Endothelial cell of umbilical vein (primary cell): ENCODE data around the gene TOX2. TPM values are rescaled to one million over a fixed set of nuclear protein-coding genes. Genes with fewer than 3 reads are reported as not detected.

ENCODE experiments used
- BruUV-seq: library from RNA; stranded (reverse); fragments of 400-500 nt; replicated peaks from 2 replicates; lab custom pipeline; 2021; lab: Mats Ljungman, UMichigan
- CTCF ChIA-PET: fragments of 300-600, 350-600 bp; sonication (Branson Sonifier 250); formaldehyde crosslinking; loops from one replicate; lab custom pipeline; 2021; ENCODE audit warnings: antibody characterized with exemption, inconsistent platforms; lab: Charles Lee
- POLR2A ChIA-PET: fragments of 300-600, 350-600 bp; sonication (Branson Sonifier 250); formaldehyde crosslinking; loops from one replicate; lab custom pipeline; 2021; ENCODE audit warnings: antibody characterized with exemption, inconsistent platforms; lab: Charles Lee
- DNase-seq: peaks from one replicate; pipeline ENCODE4 v3.0.0-alpha.2; 2011; ENCODE audit warnings: low read depth, low spot score
- FAIRE-seq: peaks from 2 replicates; lab custom pipeline; 2011; peaks lifted over from hg19 to GRCh38; lab: Jason Lieb, UNC
- H2AFZ ChIP-seq: 2 replicates; pipeline ENCODE4 v1.6.0; 2012; ENCODE audit warnings: low read depth, low read length, control low read depth, inconsistent platforms
- H3K27ac ChIP-seq: 2 replicates; pipeline ENCODE4 v1.5.1; 2011; ENCODE audit warnings: low read depth, mild to moderate bottlenecking, control low read depth, low read length, moderate library complexity; ENCODE audit not compliant: insufficient read depth
- H3K27me3 ChIP-seq, 2 experiments: 2 replicates each; pipeline versions ENCODE4 v1.6.0 to v1.6.1; 2011; ENCODE audit warnings: low read length in 2 of 2, mixed read lengths in 1 of 2; ENCODE audit not compliant: control insufficient read depth in 2 of 2, insufficient read depth in 2 of 2
- H3K36me3 ChIP-seq, 2 experiments: 2 replicates in 1 of 2; 3 replicates in 1 of 2; pipeline ENCODE4 v1.5.1; 2011; ENCODE audit warnings: low read length in 2 of 2, mild to moderate bottlenecking in 1 of 2, moderate library complexity in 1 of 2; ENCODE audit not compliant: control insufficient read depth in 2 of 2, insufficient read depth in 2 of 2; ENCODE audit errors: extremely low read depth in 1 of 2
- H3K4me1 ChIP-seq: 3 replicates; pipeline ENCODE4 v1.5.1; 2011; ENCODE audit warnings: mild to moderate bottlenecking, low read length; ENCODE audit not compliant: control insufficient read depth, insufficient read depth; ENCODE audit errors: extremely low read depth
- H3K4me2 ChIP-seq: 2 replicates; pipeline ENCODE4 v1.6.1; 2011; ENCODE audit warnings: low read length, control low read depth, mixed read lengths; ENCODE audit not compliant: insufficient read depth
- H3K4me3 ChIP-seq, 3 experiments: fragments of 200-600 bp in 1 of 3; sonication (generic), shearing (Covaris generic) in 1 of 3; replicated peaks in 1 of 3; 2 replicates each; pipeline ENCODE4 v1.5.1; 2011 to 2016; ENCODE audit warnings: control low read depth in 3 of 3, low read length in 3 of 3, mild to moderate bottlenecking in 2 of 3, inconsistent platforms in 1 of 3, low read depth in 1 of 3, moderate library complexity in 1 of 3; ENCODE audit not compliant: insufficient read depth in 1 of 3
- H3K79me2 ChIP-seq: 2 replicates; pipeline ENCODE4 v1.6.0; 2012; ENCODE audit warnings: low read length, inconsistent platforms; ENCODE audit not compliant: control insufficient read depth, insufficient read depth
- H3K9ac ChIP-seq: replicated peaks from 2 replicates; pipeline ENCODE3; 2011; ENCODE audit warnings: low read length, control low read depth; ENCODE audit not compliant: insufficient read depth; ENCODE audit errors: extremely low read depth
- H3K9me1 ChIP-seq: replicated peaks from 3 replicates; pipeline ENCODE4 v1.6.0; 2011; ENCODE audit warnings: mild to moderate bottlenecking, low read length; ENCODE audit not compliant: control insufficient read depth, insufficient read depth; ENCODE audit errors: extremely low read depth
- H3K9me3 ChIP-seq: replicated peaks from 2 replicates; pipeline ENCODE4 v1.5.1; 2012; ENCODE audit warnings: low read length, inconsistent platforms; ENCODE audit not compliant: control insufficient read depth, insufficient read depth
- H4K20me1 ChIP-seq: replicated peaks from 2 replicates; pipeline ENCODE3; 2011; ENCODE audit warnings: mild to moderate bottlenecking, low read length; ENCODE audit not compliant: control insufficient read depth, insufficient read depth; ENCODE audit errors: extremely low read depth
- CTCF ChIP-seq, 2 donors: IDR thresholded peaks; 1 replicate in 1 of 2; 2 replicates in 1 of 2; pipeline ENCODE4 v1.5.1; 2011; ENCODE audit warnings: low read length in 2 of 2, mild to moderate bottlenecking in 2 of 2, moderate library complexity in 2 of 2, control low read depth in 1 of 2, inconsistent platforms in 1 of 2, low read depth in 1 of 2; ENCODE audit not compliant: insufficient read depth in 1 of 2; ENCODE audit errors: extremely low read depth in 1 of 2
- FOS ChIP-seq: IDR thresholded peaks from 2 replicates; pipeline ENCODE4 v1.6.1; 2011; ENCODE audit warnings: mild to moderate bottlenecking, low read length, moderate library complexity, borderline replicate concordance; ENCODE audit not compliant: insufficient read depth
- GATA2 ChIP-seq: IDR thresholded peaks from 2 replicates; pipeline ENCODE4 v1.7.0; 2011; ENCODE audit warnings: low read depth, mild to moderate bottlenecking, moderate library complexity, mixed read lengths, low read length; ENCODE audit not compliant: insufficient read length, insufficient read depth
- JUN ChIP-seq: IDR thresholded peaks from 2 replicates; pipeline ENCODE4 v1.6.1; 2011; ENCODE audit warnings: borderline replicate concordance, low read depth; ENCODE audit not compliant: insufficient read length, insufficient read depth
- MAX ChIP-seq: IDR thresholded peaks from 2 replicates; pipeline ENCODE4 v1.6.1; 2011; ENCODE audit not compliant: insufficient read depth, insufficient read length
- MYC ChIP-seq: IDR thresholded peaks from one replicate; pipeline ENCODE4 v1.6.1; 2011; ENCODE audit warnings: mild to moderate bottlenecking, low read depth, low read length
- POLR2A ChIP-seq: IDR thresholded peaks from 2 replicates; pipeline ENCODE4 v1.6.1; 2012; ENCODE audit warnings: low read depth, mild to moderate bottlenecking, control low read depth, low read length
- dilution Hi-C: fragments of 300-500 bp; cut with MboI; formaldehyde crosslinking; loops from one replicate; pipeline ENCODE4 v1.15.0; 2019; ENCODE audit warnings: low sequenced_read_pairs; ENCODE audit not compliant: extremely low pct_ligation_motif_present
- intact Hi-C: fragments of 100-400 bp; cut with micrococcal nuclease; formaldehyde crosslinking; loops from one replicate; pipeline ENCODE4 v1.10.0; 2022
- polyA plus RNA-seq, 4 experiments: library from polyadenylated mRNA; depleted of rRNA in 3 of 4; stranded (reverse) in 3 of 4; unstranded in 1 of 4; fragments of >200 nt; gene quantifications; 2 replicates each; pipeline versions ENCODE4 v1.2.1 to v1.2.3, GENCODE V29; 2011 to 2012; ENCODE audit warnings: missing spikeins in 1 of 4
- total RNA-seq: library from RNA; stranded (reverse); gene quantifications from 2 replicates; pipeline ENCODE4 v1.2.3, GENCODE V29; 2021

Gene TOX2
- total and polyA plus RNA-seq, 2 donors (not counting 3 experiments of a cell fraction or from before 2014, with no cell fraction given) = 7.0 to 18.6 TPM

GRCh38 chr20:43917380-43917779, 2.7 kb downstream of the TOX2 start:
- no peak overlapping the region for H3K27ac ChIP-seq
- H2AFZ ChIP-seq = no peak overlapping the region
- H3K4me1 ChIP-seq = peaks cover 15% of the 10 kb centered on the region
- no peaks in the 10 kb centered on the region for H3K36me3 ChIP-seq
- FAIRE-seq (no peak), DNase-seq (no peak)
- dilution Hi-C loops (loop anchor here (25.0 kb wide), 1 partner anchor 155 kb away; no protein-coding TSS in a partner anchor), intact Hi-C loops (loop anchor here (10.0 kb wide), 1 partner anchor 253 kb away; the partner anchor contains the start of gene MYBL2)
- TF ChIP-seq JUN (no peak), FOS (no peak), MAX (no peak), MYC (no peak), CTCF (IDR thresholded peaks at IDR 0.05; ENCODE audit: extremely low read depth in 1 of 2, insufficient read depth in 1 of 2, low read depth in 1 of 2, low read length in 2 of 2) (no peak), POLR2A (no peak), GATA2 (no peak)
- H4K20me1 ChIP-seq = no peaks in the 10 kb centered on the region
- H3K4me2 ChIP-seq = no peak overlapping the region
- no TSS peak for BruUV-seq
- peaks cover 0 to 9% of the 10 kb centered on the region in 2 experiments for H3K27me3 ChIP-seq
- H3K9me3 ChIP-seq = no peaks in the 10 kb centered on the region
- no peak overlapping the region for H3K9ac ChIP-seq
- no peaks in the 10 kb centered on the region for H3K9me1 ChIP-seq
- H3K4me3 ChIP-seq = no peak overlapping the region
- ChIA-PET CTCF (interaction anchor here (0.8 to 0.9 kb wide), 3 partner anchors 19 to 163 kb away, joined by 3 read pairs; no protein-coding TSS in a partner anchor), POLR2A (no interaction called here)
- H3K79me2 ChIP-seq = no peaks in the 10 kb centered on the region
